Hepatocyte (in vitro differentiated cells): ENCODE results near the gene CNTNAP2. TPM values are rescaled to one million over a fixed set of nuclear protein-coding genes. Genes with fewer than 3 reads are reported as not detected.

Source experiments
- DNase-seq: peaks from one replicate; pipeline ENCODE4 v3.0.0-alpha.2; 2016; ENCODE audit warnings: low spot score
- H2AFZ ChIP-seq: fragments of 200-600 bp; sonication (generic); 2 replicates; pipeline ENCODE4 v1.6.0; 2016; ENCODE audit warnings: antibody characterized with exemption, mild to moderate bottlenecking
- H3K27ac ChIP-seq: fragments of 200-600 bp; sonication (generic); 2 replicates; pipeline ENCODE4 v1.5.1; 2016; ENCODE audit warnings: mild to moderate bottlenecking
- H3K27me3 ChIP-seq: fragments of 200-600 bp; sonication (generic); 2 replicates; pipeline ENCODE4 v1.6.1; 2016
- H3K36me3 ChIP-seq: fragments of 200-600 bp; sonication (generic); replicated peaks from 2 replicates; pipeline ENCODE4 v1.5.1; 2016; ENCODE audit warnings: low read depth; ENCODE audit not compliant: insufficient read depth
- H3K4me1 ChIP-seq: fragments of 200-600 bp; sonication (generic); 2 replicates; pipeline ENCODE4 v1.5.1; 2016; ENCODE audit warnings: mild to moderate bottlenecking, moderate library complexity; ENCODE audit not compliant: insufficient read depth
- H3K4me2 ChIP-seq: fragments of 200-600 bp; sonication (generic); 2 replicates; pipeline ENCODE4 v1.6.0; 2016
- H3K4me3 ChIP-seq: fragments of 200-600 bp; sonication (generic); 2 replicates; pipeline ENCODE4 v1.5.1; 2016; ENCODE audit warnings: mild to moderate bottlenecking
- H3K79me2 ChIP-seq: fragments of 200-600 bp; sonication (generic); 2 replicates; pipeline ENCODE4 v1.6.0; 2017; ENCODE audit warnings: mild to moderate bottlenecking
- H3K9me2 ChIP-seq: fragments of 200-600 bp; sonication (generic); replicated peaks from 2 replicates; pipeline ENCODE4 v1.6.0; 2017; ENCODE audit warnings: mild to moderate bottlenecking; ENCODE audit not compliant: insufficient read depth
- H3K9me3 ChIP-seq: fragments of 200-600 bp; sonication (generic); 2 replicates; pipeline ENCODE4 v1.5.1; 2016; ENCODE audit warnings: low read depth, mild to moderate bottlenecking
- H4K20me1 ChIP-seq: fragments of 200-600 bp; sonication (generic); 2 replicates; pipeline ENCODE4 v1.6.0; 2016; ENCODE audit warnings: mild to moderate bottlenecking; ENCODE audit not compliant: insufficient read depth, poor library complexity, severe bottlenecking
- EZH2 ChIP-seq: fragments of 200-600 bp; sonication (generic); IDR thresholded peaks from 2 replicates; pipeline ENCODE4 v1.6.1; 2016; ENCODE audit warnings: antibody characterized with exemption, mild to moderate bottlenecking, borderline replicate concordance
- EZH2phosphoT487 ChIP-seq: fragments of 200-600 bp; sonication (generic); IDR thresholded peaks from one replicate; pipeline ENCODE4 v1.6.1; 2018; ENCODE audit warnings: antibody characterized with exemption, mild to moderate bottlenecking, low read depth, moderate library complexity; ENCODE audit not compliant: unreplicated experiment, severe bottlenecking
- WGBS: methylation state at CpG from one replicate; pipeline ENCODE4 v1.1.6; 2016; ENCODE audit warnings: low lambda C conversion rate; ENCODE audit errors: missing lambda C conversion rate; 5-methylcytosine and 5-hydroxymethylcytosine counted together
- polyA plus RNA-seq: library from polyadenylated mRNA; unstranded; fragments of >200 nt; fragmentation: Nextera tagmentation; extraction: Ambion mirVana; gene quantifications from 2 replicates; pipeline ENCODE4 v1.2.1, GENCODE V29; 2016
- total RNA-seq: library from RNA; depleted of rRNA; stranded (reverse); fragments of >200 nt; gene quantifications from 2 replicates; pipeline ENCODE4 v1.2.3, GENCODE V29; 2014
- TF ChIP-seq, protein P1 (sequence below): fragments of 200-600 bp; sonication (generic); IDR thresholded peaks from 2 replicates; pipeline ENCODE4 v1.5.1; 2016; ENCODE audit warnings: antibody characterized with exemption, mild to moderate bottlenecking; ENCODE audit not compliant: poor library complexity

The CNTNAP2 gene
- total and polyA plus RNA-seq, 2 experiments from 2014 or later: 7.5 to 14.7 TPM

DNA sequence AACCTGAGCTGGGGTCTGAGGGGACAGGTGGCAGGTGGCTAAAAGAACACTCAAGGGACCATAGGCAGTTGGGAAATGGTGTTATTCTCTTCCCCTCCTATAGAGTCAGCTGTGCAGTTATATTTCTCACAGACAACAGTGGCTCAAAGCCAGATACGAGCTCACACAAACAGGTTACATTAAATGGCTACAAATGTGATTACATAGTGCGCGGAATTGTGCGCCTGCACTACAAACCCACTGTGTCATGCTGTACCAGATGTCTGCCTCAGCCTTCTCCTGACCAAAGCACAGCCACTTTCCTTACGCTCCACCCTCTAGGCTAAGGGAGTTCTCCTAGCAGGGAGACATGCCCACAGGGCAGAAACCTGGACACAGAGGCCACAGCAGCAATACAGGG is 387.2 kb downstream of the CNTNAP2 start:
- no peak overlapping the region for H3K27ac ChIP-seq
- no peak overlapping the region for H2AFZ ChIP-seq
- no peaks in the 10 kb centered on the region for H3K4me1 ChIP-seq
- no peaks in the 10 kb centered on the region for H3K79me2 ChIP-seq
- H3K9me3 ChIP-seq: no peaks in the 10 kb centered on the region
- no peaks in the 10 kb centered on the region for H3K9me2 ChIP-seq
- no peak for TF ChIP-seq EZH2phosphoT487
- TF ChIP-seq, protein P1, sequence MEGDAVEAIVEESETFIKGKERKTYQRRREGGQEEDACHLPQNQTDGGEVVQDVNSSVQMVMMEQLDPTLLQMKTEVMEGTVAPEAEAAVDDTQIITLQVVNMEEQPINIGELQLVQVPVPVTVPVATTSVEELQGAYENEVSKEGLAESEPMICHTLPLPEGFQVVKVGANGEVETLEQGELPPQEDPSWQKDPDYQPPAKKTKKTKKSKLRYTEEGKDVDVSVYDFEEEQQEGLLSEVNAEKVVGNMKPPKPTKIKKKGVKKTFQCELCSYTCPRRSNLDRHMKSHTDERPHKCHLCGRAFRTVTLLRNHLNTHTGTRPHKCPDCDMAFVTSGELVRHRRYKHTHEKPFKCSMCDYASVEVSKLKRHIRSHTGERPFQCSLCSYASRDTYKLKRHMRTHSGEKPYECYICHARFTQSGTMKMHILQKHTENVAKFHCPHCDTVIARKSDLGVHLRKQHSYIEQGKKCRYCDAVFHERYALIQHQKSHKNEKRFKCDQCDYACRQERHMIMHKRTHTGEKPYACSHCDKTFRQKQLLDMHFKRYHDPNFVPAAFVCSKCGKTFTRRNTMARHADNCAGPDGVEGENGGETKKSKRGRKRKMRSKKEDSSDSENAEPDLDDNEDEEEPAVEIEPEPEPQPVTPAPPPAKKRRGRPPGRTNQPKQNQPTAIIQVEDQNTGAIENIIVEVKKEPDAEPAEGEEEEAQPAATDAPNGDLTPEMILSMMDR: no peak
- TF ChIP-seq EZH2: no peak
- H3K4me2 ChIP-seq: no peak overlapping the region
- no peak overlapping the region for H3K4me3 ChIP-seq
- no peaks in the 10 kb centered on the region for H3K27me3 ChIP-seq
- WGBS: 94% methylated on average over 5 of the region's 5 CpGs
- H3K36me3 ChIP-seq: no peaks in the 10 kb centered on the region
- H4K20me1 ChIP-seq: no peaks in the 10 kb centered on the region
- no peak for DNase-seq

DNA sequence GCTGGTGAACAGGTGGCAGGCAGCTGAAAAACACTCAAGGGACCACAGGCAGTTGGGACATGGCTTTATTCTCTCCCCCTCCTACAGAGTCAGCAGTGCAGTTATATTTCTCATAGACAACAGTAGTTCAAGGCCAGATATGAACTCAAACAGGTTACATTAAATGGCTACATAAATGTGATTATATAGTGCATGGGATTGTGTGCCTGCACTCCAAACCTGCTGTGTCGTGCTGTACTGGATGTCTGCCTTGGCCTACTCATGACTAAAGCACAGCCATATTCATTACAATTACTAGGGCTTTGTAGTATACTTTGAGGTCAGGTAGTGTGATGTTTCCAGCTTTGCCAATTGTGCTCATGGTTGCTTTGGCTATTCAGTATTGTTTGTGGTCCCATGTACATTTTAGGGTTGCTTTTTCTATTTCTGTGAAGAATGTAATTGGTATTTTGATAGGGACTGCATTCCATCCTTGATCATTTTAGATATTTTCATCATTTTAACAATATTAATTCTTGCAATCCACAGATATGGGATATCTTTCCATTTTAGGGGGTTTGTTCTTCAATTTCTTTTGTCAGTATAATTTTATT is 393.6 kb downstream of the CNTNAP2 start:
- Histone ChIP-seq H3K4me1 (no peaks in the 10 kb centered on the region), H3K79me2 (no peaks in the 10 kb centered on the region), H2AFZ (no peak overlapping the region), H3K27ac (no peak overlapping the region), H3K27me3 (no peaks in the 10 kb centered on the region), H3K4me2 (no peak overlapping the region), H3K9me2 (no peaks in the 10 kb centered on the region), H3K36me3 (no peaks in the 10 kb centered on the region), H3K9me3 (peaks cover 3% of the 10 kb centered on the region), H4K20me1 (no peaks in the 10 kb centered on the region), H3K4me3 (no peak overlapping the region)
- WGBS: 67% methylated on average over 1 of the region's 1 CpG
- no peak for DNase-seq
- TF ChIP-seq, protein P1: no peak
- TF ChIP-seq EZH2: no peak
- no peak for TF ChIP-seq EZH2phosphoT487

DNA sequence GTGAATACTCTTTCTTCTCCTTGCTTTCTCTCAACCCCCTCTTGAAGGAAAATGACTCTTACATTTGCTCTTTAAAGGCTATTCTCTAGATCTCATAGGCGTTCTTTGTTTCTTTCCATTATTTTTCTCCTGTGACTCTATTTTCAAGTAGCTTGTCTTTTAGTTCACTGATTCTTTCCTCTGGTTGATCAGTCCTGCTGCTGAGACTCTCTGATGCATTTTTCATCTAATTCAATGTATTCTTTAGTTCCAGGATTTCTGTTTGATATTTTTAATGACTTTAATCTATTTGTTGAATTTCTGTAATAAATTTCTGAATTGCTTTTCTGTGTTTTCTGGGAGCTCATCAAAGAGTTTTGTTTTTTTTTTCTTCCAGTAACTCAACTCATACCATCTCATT is 397.7 kb downstream of the CNTNAP2 start:
- H3K79me2 ChIP-seq: no peaks in the 10 kb centered on the region

More for the DNA sequence above, 397.7 kb downstream of the CNTNAP2 start:
- Histone ChIP-seq H3K27ac (no peak overlapping the region), H3K9me2 (no peaks in the 10 kb centered on the region), H3K27me3 (no peaks in the 10 kb centered on the region), H3K36me3 (no peaks in the 10 kb centered on the region), H2AFZ (no peak overlapping the region), H3K4me3 (no peak overlapping the region), H3K4me2 (no peak overlapping the region), H3K4me1 (no peaks in the 10 kb centered on the region), H3K9me3 (peaks cover 3% of the 10 kb centered on the region), H4K20me1 (no peaks in the 10 kb centered on the region)
- DNase-seq: no peak
- 90% methylated on average over 1 of the region's 1 CpG for WGBS
- TF ChIP-seq, protein P1: no peak
- TF ChIP-seq EZH2: no peak
- no peak for TF ChIP-seq EZH2phosphoT487
